Stomach (tissue), 4 donors: ENCODE data around the gene C1orf87.

Experiments used
- POLR2A ChIP-seq, 4 donors: fragments of 450-650 bp; IDR thresholded peaks; one replicate each; pipeline ENCODE4 v1.6.1; 2016; ENCODE audit warnings: antibody characterized with exemption in 4 of 4, control low read depth in 2 of 4, mild to moderate bottlenecking in 1 of 4, moderate library complexity in 1 of 4
- TF ChIP-seq, protein P1 (sequence below), 7 experiments: fragments of 450-650 bp in 4 of 7; fragments of 200-600 bp in 3 of 7; sonication (generic) in 3 of 7; IDR thresholded peaks; one replicate each; pipeline ENCODE4 v1.5.1; 2016 to 2019; ENCODE audit warnings: antibody characterized with exemption in 7 of 7, control low read depth in 2 of 7, mild to moderate bottlenecking in 1 of 7

DNA sequence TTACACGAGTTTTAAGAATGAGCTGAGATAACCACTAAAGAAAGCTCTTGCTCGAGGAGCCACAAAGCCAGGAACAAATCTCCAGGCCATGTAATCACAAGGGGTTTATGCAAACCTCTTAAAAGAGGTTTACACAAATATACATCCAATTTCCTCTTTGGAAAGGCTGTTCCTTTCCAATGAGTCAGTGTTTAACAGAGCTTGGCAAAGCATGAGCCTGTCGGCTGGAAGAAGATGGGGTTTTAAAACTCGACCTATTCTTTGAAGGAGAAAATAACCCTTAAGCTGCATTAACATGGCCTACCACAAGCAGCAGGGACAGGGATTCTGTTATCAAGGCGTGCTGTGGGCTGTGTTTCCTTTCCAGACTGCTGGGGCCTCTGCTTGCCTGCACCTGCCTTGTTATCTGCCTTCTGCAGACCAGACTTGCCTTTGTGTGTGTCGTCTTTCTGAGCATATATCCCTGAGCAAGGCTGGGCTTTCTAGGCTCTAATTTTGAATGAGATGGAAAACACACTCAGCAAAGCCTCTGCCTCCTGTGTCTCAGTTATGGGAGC, 106.4 kb downstream of the C1orf87 start:
- TF ChIP-seq, protein P1, sequence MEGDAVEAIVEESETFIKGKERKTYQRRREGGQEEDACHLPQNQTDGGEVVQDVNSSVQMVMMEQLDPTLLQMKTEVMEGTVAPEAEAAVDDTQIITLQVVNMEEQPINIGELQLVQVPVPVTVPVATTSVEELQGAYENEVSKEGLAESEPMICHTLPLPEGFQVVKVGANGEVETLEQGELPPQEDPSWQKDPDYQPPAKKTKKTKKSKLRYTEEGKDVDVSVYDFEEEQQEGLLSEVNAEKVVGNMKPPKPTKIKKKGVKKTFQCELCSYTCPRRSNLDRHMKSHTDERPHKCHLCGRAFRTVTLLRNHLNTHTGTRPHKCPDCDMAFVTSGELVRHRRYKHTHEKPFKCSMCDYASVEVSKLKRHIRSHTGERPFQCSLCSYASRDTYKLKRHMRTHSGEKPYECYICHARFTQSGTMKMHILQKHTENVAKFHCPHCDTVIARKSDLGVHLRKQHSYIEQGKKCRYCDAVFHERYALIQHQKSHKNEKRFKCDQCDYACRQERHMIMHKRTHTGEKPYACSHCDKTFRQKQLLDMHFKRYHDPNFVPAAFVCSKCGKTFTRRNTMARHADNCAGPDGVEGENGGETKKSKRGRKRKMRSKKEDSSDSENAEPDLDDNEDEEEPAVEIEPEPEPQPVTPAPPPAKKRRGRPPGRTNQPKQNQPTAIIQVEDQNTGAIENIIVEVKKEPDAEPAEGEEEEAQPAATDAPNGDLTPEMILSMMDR (IDR thresholded peaks at IDR 0.05): no peak
- TF ChIP-seq POLR2A (IDR thresholded peaks at IDR 0.05): no peak
